HCT116 (cell line): ENCODE results near the gene HEXA. TPM values are rescaled to one million over a fixed set of nuclear protein-coding genes. Genes with fewer than 3 reads are reported as not detected.

Experiments
- ATAC-seq: fragments of 200-7000 bp; cut with Tn5 transposase; 2 replicates; pipeline ENCODE4 v1.9.1; 2020; ENCODE audit warnings: mild to moderate bottlenecking, moderate library complexity
- BruUV-seq: library from RNA; stranded (reverse); fragments of 400-500 nt; replicated peaks from 2 replicates; lab custom pipeline; 2021; lab: Mats Ljungman, UMichigan
- CTCF ChIA-PET: fragments of 300-600 bp; sonication (Branson Sonifier 250); formaldehyde crosslinking; loops from one replicate; lab custom pipeline; 2021; ENCODE audit warnings: antibody characterized with exemption; lab: Charles Lee
- POLR2A ChIA-PET: fragments of 300-600, 350-600 bp; sonication (Branson Sonifier 250); formaldehyde crosslinking; loops from one replicate; lab custom pipeline; 2021; ENCODE audit warnings: antibody characterized with exemption; lab: Charles Lee
- RAD21 ChIA-PET, 2 experiments: fragments of 300-600 bp; sonication (Branson Sonifier 250); formaldehyde crosslinking; loops; one replicate each; lab custom pipeline; 2023; ENCODE audit warnings: low total read pairs in 2 of 2; ENCODE audit not compliant: uncharacterized antibody in 2 of 2, unreplicated experiment in 2 of 2, low non-redundant PET in 1 of 2; lab: Charles Lee
- DNase-seq: peaks from one replicate; pipeline ENCODE4 v3.0.0-alpha.2; 2010; ENCODE audit warnings: low read depth, low spot score
- H2AFZ ChIP-seq: fragments of 200-600 bp; shearing (Covaris generic), sonication (generic); 2 replicates; pipeline ENCODE4 v1.6.1; 2017; ENCODE audit warnings: low read depth, mixed run types, mixed read lengths, antibody characterized with exemption, low read length; ENCODE audit not compliant: poor library complexity, severe bottlenecking
- H3K27ac ChIP-seq: 2 replicates; pipeline ENCODE4 v1.5.1; 2012; ENCODE audit warnings: low read depth, low read length
- H3K27me3 ChIP-seq: fragments of 200-600 bp; sonication (generic); 2 replicates; pipeline ENCODE4 v1.6.1; 2016; ENCODE audit warnings: mixed run types, low read length, mixed read lengths; ENCODE audit not compliant: insufficient read depth
- H3K36me3 ChIP-seq, 2 experiments: fragments of 200-500 bp in 1 of 2; fragments of 200-600 bp in 1 of 2; sonication (Bioruptor generic) in 1 of 2; sonication (generic) in 1 of 2; 2 replicates each; pipeline versions ENCODE4 v1.5.1 to v1.6.1; 2014 to 2016; ENCODE audit warnings: low read length in 2 of 2, inconsistent platforms in 1 of 2, mixed read lengths in 1 of 2, mixed run types in 1 of 2; ENCODE audit not compliant: insufficient read depth in 2 of 2, control insufficient read depth in 1 of 2
- H3K4me1 ChIP-seq, 2 experiments: fragments of 200-600 bp in 1 of 2; sonication (generic) in 1 of 2; 2 replicates each; pipeline versions ENCODE4 v1.5.1 to v1.6.1; 2012 to 2017; ENCODE audit warnings: low read length in 2 of 2, inconsistent platforms in 1 of 2, mild to moderate bottlenecking in 1 of 2, mixed read lengths in 1 of 2, mixed run types in 1 of 2, moderate library complexity in 1 of 2; ENCODE audit not compliant: insufficient read depth in 2 of 2, control insufficient read depth in 1 of 2
- H3K4me2 ChIP-seq: fragments of 200-600 bp; sonication (generic); 2 replicates; pipeline ENCODE4 v1.6.1; 2017; ENCODE audit warnings: mixed run types, low read length, mixed read lengths
- H3K4me3 ChIP-seq, 2 experiments: fragments of 200-600 bp in 1 of 2; sonication (generic) in 1 of 2; replicated peaks in 1 of 2; 2 replicates each; pipeline ENCODE4 v1.5.1; 2011 to 2016; ENCODE audit warnings: low read length in 2 of 2, control low read depth in 1 of 2, low read depth in 1 of 2, mild to moderate bottlenecking in 1 of 2, mixed read lengths in 1 of 2, mixed run types in 1 of 2
- H3K79me2 ChIP-seq: fragments of 200-600 bp; sonication (generic); 2 replicates; pipeline ENCODE4 v1.6.1; 2017; ENCODE audit warnings: mild to moderate bottlenecking, mixed run types, low read length, moderate library complexity, mixed read lengths; ENCODE audit not compliant: insufficient read depth
- H3K9ac ChIP-seq: fragments of 200-600 bp; sonication (generic); 2 replicates; pipeline ENCODE4 v1.6.1; 2016; ENCODE audit warnings: low read length, mixed read lengths
- H3K9me2 ChIP-seq: fragments of 200-600 bp; sonication (generic), shearing (Covaris generic); 2 replicates; pipeline ENCODE4 v1.6.1; 2017; ENCODE audit warnings: mixed run types, mild to moderate bottlenecking, moderate library complexity; ENCODE audit not compliant: insufficient read depth
- H3K9me3 ChIP-seq, 2 experiments: fragments of 200-500 bp in 1 of 2; fragments of 200-600 bp in 1 of 2; sonication (Bioruptor generic) in 1 of 2; sonication (generic) in 1 of 2; 2 replicates each; pipeline ENCODE4 v1.6.1; 2014 to 2017; ENCODE audit warnings: low read length in 2 of 2, mixed read lengths in 2 of 2, inconsistent platforms in 1 of 2, low read depth in 1 of 2, mild to moderate bottlenecking in 1 of 2, mixed run types in 1 of 2, moderate library complexity in 1 of 2; ENCODE audit not compliant: control insufficient read depth in 1 of 2, insufficient read depth in 1 of 2
- H4K20me1 ChIP-seq: fragments of 200-600 bp; sonication (generic), shearing (Covaris generic); 2 replicates; pipeline ENCODE4 v1.6.1; 2017; ENCODE audit warnings: mixed run types, mild to moderate bottlenecking, moderate library complexity; ENCODE audit not compliant: insufficient read depth
- CEBPB ChIP-seq: IDR thresholded peaks from 2 replicates; pipeline ENCODE4 v1.6.1; 2012; ENCODE audit warnings: low read depth
- CTCF ChIP-seq, 3 experiments: fragments of 200-600 bp in 1 of 3; sonication (generic) in 1 of 3; IDR thresholded peaks in 2 of 3; conservative IDR thresholded peaks in 1 of 3; 2 replicates each; pipeline ENCODE4 v1.5.1; 2012 to 2017; ENCODE audit warnings: low read depth in 2 of 3, low read length in 2 of 3, antibody characterized with exemption in 1 of 3, borderline replicate concordance in 1 of 3, control low read depth in 1 of 3, mild to moderate bottlenecking in 1 of 3, mixed read lengths in 1 of 3, mixed run types in 1 of 3, moderate library complexity in 1 of 3; ENCODE audit not compliant: insufficient read depth in 1 of 3
- EGR1 ChIP-seq: IDR thresholded peaks from 2 replicates; pipeline ENCODE4 v1.6.1; 2012; ENCODE audit warnings: low read depth
- ELF1 ChIP-seq: IDR thresholded peaks from 2 replicates; pipeline ENCODE4 v1.6.1; 2012; ENCODE audit warnings: low read depth, borderline replicate concordance
- EZH2phosphoT487 ChIP-seq: fragments of 200-600 bp; IDR thresholded peaks from 2 replicates; pipeline ENCODE4 v1.6.1; 2018; ENCODE audit warnings: antibody characterized with exemption, borderline replicate concordance
- FOSL1 ChIP-seq: IDR thresholded peaks from 2 replicates; pipeline ENCODE4 v1.6.1; 2012; ENCODE audit warnings: low read depth
- JUND ChIP-seq: IDR thresholded peaks from 2 replicates; pipeline ENCODE4 v1.6.1; 2012
- REST ChIP-seq: IDR thresholded peaks from 2 replicates; pipeline ENCODE4 v1.6.1; 2012; ENCODE audit warnings: low read depth
- SIN3A ChIP-seq: IDR thresholded peaks from 2 replicates; pipeline ENCODE4 v1.6.1; 2012; ENCODE audit warnings: low read depth
- SRF ChIP-seq: IDR thresholded peaks from 2 replicates; pipeline ENCODE4 v1.6.1; 2012; ENCODE audit warnings: low read depth
- TCF7L2 ChIP-seq: IDR thresholded peaks from 2 replicates; pipeline ENCODE4 v1.7.0; 2011; ENCODE audit warnings: borderline replicate concordance, inconsistent platforms; ENCODE audit not compliant: insufficient read depth, insufficient read length; ENCODE audit errors: extremely low read depth
- YY1 ChIP-seq: IDR thresholded peaks from 2 replicates; pipeline ENCODE4 v1.6.1; 2011; ENCODE audit warnings: low read length, low read depth, moderate library complexity, mild to moderate bottlenecking; ENCODE audit not compliant: insufficient replicate concordance; ENCODE audit errors: extremely low read depth
- ZBTB33 ChIP-seq: IDR thresholded peaks from 2 replicates; pipeline ENCODE4 v1.6.1; 2011; ENCODE audit warnings: mild to moderate bottlenecking, low read length, moderate library complexity; ENCODE audit not compliant: insufficient replicate concordance; ENCODE audit errors: extremely low read depth
- ZFX ChIP-seq: fragments of 450-650 bp; IDR thresholded peaks from 2 replicates; pipeline ENCODE4 v1.6.1; 2017
- ZNF274 ChIP-seq: fragments of 200-500 bp; sonication (Bioruptor generic); IDR thresholded peaks from 2 replicates; pipeline ENCODE4 v1.6.1; 2014; ENCODE audit warnings: mild to moderate bottlenecking, low read depth, low read length, inconsistent platforms
- intact Hi-C: fragments of 100-400 bp; cut with micrococcal nuclease; formaldehyde crosslinking; loops from 2 replicates; pipeline ENCODE4 v1.10.0; 2022
- total RNA-seq: library from RNA; stranded (reverse); gene quantifications from one replicate; pipeline ENCODE4 v1.2.1, GENCODE V29; 2021; ENCODE audit not compliant: unreplicated experiment

HEXA gene
- total RNA-seq, 1 experiment from 2014 or later, result 57.1 TPM

- no peak overlapping the region for H3K27ac ChIP-seq
- TF ChIP-seq JUND (no peak), EZH2phosphoT487 (no peak), TCF7L2 (no peak), YY1 (no peak), REST (no peak), CEBPB (no peak), ZNF274 (no peak), ELF1 (no peak), FOSL1 (no peak), SRF (no peak), ZBTB33 (no peak), EGR1 (no peak), SIN3A (no peak), ZFX (no peak), CTCF (IDR thresholded peaks at IDR 0.05 in 2 of 3, conservative IDR thresholded peaks at IDR 0.05 in 1 of 3; ENCODE audit: borderline replicate concordance in 1 of 3, insufficient read depth in 1 of 3, low read depth in 2 of 3, low read length in 2 of 3) (no peak)
- H4K20me1 ChIP-seq, result no peaks in the 10 kb centered on the region
- no peak overlapping the region for H2AFZ ChIP-seq
- ATAC-seq (no peak), DNase-seq (no peak)
- H3K9ac ChIP-seq, result no peak overlapping the region
- no peaks in the 10 kb centered on the region for H3K9me3 ChIP-seq
- no peaks in the 10 kb centered on the region for H3K36me3 ChIP-seq
- ChIA-PET CTCF (no interaction called here), RAD21 (no interaction called here), POLR2A (no interaction called here)
- no peaks in the 10 kb centered on the region for H3K9me2 ChIP-seq
- no peaks in the 10 kb centered on the region for H3K79me2 ChIP-seq
- no peak overlapping the region for H3K4me3 ChIP-seq
- BruUV-seq, result no TSS peak
- no peaks in the 10 kb centered on the region for H3K4me1 ChIP-seq
- intact Hi-C loops, result no loop called here
- peaks cover 25% of the 10 kb centered on the region for H3K27me3 ChIP-seq
- no peak overlapping the region for H3K4me2 ChIP-seq
Observed at GRCh38 chr15:72398648-72399047, 22.8 kb upstream of the HEXA start.
